ENCODE data around the gene KIAA0232.
"Not testable (repeated sequence)": the region's sequence is repeated elsewhere in the genome, so short reads cannot be mapped to it uniquely, and the experiment has no call there.

Gene KIAA0232

DNA sequence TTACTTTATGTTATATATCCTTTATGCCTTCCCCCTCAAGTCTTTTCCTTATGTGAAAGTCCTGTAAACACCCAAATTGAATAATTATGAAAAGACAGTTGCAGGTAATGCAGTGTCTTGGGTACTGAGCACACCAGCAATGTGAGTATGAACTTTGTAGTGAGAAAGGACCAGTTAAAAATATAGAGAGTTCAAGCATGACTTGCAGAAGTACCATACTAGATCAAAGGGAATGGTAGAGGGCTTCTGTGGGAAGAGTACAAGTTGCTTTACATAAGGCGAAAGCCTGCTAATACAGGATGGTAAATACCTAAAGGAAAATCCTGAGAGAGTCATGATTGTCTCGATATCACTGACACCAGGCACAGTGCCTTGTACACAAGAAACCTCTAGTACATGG, 25.7 kb downstream of the KIAA0232 start:
- DNase-seq = no peak

DNA sequence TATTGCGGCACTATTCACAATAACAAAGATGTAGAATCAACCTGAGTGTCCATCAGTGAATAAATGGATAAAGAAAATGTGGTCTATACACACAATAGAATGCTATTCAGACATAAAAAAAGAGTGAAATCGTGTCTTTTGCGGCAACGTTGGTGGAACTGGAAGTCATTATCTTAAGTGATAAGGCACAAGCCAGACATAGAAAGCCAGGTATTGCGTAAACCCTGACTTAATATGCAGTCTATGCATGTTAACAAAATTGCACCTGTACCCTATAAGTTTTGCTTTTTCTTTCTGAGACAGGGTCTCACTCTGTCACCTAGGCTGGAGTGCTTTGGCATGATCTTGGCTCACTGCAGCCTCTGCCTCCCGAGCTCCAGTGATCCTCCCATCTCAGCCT, 28.6 kb downstream of the KIAA0232 start:
- DNase-seq = no peak

DNA sequence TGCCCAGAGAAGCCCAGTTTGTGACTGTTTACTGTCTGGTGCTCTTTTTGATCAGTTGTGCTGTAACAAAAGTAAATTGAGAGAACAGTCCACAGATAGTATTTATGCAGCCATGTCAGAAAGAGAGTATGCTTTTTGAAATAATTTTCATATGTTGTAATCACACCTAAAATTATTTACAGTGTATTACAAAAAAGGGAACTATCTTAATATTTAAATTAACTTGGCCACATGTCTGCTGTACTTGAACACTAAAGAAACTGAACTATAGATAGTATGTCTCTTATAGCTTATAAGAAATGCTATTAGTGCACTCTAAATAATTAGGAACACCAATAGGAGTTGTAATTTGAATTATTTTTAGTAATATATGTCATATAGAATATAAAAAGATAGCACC, 30.2 kb downstream of the KIAA0232 start:
- DNase-seq = no peak

DNA sequence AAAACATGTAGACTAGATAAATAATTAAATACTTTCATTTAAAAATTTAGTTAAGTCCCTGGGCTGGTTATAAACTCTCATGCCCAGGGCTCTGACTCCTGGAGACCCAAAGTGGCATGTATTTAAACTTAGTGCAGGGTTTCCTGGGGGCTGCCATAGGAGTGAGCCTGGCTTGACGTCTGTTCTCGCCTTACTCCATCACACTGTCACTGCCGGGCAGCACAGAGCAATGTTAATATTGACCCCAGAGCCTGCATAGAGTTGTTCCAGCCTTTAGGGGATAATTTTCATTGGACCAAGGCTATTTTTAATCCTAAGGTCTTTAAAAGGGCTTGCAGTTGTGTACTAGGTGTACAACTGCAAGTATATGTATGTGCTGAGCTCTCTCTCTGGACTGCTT, 31.2 kb downstream of the KIAA0232 start:
- no peak for DNase-seq

DNA sequence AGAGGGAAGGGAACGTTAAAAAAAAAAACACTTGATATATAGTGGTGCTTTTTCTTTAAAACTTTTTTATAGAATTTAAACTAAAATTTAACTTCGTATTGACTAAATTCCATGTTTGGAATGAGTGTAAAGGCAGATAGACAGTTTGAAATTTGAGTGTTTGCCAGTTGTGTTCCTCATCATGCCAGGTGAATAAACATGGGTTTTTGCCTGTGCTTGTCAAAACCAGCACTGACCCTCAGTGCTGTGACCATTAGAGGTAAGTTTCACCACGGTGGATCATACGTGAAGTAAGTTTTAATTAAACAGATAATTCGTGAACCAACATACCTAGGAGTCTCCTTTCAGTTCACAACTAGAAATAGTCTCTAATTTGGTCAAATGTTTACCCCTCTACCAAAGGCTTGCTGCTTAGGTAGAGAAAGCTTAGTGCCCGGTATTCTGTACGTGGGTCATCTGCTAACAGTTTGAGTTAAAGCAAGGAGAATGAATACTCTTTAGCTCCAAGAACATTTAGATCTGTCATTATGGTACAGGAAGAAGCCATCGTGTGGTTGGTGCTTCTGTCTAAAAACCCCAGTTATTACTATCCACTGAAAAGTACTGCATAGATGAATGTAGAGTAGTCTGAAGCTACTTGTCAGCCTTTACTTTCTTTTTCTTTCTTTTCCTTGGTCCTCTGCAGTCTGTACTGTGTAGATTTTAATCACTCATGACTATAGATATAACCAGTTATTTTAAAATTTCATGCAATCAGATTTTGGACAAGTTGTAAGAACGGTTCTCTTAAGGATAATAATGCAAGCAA, 32.7 kb downstream of the KIAA0232 start:
- DNase-seq = no peak

DNA sequence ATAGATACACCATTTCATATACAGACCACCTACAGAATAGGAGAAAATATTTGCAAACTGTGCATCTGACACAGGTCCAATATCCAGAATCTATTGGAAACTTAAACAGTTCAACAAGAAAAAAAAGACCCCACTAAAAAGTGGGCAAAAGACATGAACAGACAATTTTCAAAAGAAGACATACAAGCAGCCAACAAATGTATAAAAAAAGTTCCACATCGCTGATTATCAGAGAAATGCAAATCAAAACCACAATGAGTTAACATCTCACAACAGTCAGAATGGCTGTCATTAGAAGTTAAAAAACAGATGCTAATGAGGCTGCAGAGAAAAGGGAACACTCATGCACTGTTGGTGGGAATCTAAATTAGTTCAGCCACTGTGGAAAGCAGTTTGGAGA, 36.8 kb downstream of the KIAA0232 start:
- no peak for DNase-seq

DNA sequence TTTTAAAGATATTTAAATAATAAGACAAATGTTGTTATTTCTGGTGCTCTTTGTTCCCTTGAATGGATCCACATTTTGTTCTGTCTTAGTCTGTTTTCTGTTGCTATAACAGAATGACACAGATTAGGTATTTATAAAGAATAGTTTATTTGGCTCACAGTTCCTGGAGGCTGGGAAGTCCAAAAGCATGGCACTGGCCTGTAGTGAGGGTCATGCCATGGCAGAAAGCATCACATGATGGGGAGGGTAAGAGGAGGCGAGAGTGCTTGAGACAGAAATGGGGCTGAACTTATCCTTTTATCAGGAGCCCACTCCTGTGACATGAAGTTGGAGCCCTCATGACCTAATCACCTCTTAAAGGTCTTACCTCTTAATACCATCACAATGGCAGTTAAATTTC, 38.2 kb downstream of the KIAA0232 start:
- no peak for DNase-seq

DNA sequence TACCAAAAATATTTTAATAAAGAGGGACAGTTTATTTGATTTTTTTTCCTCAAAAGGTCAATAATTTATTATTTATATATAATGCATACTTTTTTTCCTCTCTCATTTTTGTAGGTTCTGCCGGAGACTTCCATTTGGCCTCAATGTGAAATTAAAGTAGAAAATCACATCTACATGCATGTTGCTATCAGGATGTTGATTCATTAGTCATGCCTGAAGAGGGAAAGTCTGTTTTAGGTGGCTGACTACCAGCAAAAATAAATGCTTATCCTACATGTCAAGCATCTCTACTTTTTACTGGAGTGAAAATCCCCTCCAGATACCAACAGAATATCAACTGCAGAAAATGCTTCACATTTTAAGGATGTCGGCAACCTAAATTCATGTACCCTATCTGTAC, 41.5 kb downstream of the KIAA0232 start:
- no peak for DNase-seq

DNA sequence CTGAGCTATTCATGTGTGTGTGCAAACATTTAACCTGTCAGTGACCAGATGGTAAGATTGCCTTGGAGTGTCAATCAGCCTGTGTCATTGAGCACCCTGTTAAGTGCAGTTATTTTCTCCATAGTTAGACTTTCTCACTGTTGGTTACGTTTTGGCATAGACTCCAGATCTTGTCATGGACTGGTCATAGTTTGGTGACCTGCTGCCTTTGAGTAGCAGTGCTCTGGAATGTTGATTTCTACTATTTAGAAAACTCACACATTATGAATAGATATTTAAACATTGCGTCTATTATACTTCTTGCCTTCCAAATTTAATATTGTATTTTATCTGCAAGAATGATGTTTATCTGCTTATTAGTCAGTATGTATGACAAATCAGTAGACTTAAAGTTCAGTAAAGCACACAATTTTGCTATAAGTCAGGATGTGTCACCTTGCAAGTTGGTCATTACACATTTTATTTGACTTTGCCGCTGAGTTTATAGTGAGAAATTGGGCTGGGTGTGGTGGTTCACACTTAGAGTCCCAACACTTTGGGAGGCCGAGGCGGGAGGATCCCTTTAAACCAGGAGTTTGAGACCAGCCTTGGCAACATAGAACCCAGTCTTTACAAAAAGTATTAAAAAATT, 42.4 kb downstream of the KIAA0232 start:
- DNase-seq = no peak

DNA sequence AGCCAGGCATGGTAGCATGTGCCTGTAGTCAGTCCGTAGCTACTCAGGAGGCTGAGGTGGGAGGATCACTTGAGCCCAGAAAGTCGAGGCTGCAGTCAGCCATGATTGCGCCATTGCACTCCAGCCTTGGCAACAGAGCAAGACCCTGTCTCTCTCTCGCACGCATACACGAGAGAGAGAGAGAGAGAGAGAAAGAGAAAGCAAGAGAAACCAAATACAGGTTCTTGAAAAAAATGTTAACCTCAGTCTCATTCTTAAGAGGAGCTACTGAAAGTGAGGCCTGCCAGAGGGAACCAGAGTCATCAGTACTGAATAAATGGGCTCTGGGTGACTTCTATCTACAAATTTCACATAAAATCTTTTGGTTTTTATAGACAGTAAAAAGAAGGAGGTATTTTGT, 42.9 kb downstream of the KIAA0232 start:
- DNase-seq = peak in 1 of 2 donors; percentile 27

DNA sequence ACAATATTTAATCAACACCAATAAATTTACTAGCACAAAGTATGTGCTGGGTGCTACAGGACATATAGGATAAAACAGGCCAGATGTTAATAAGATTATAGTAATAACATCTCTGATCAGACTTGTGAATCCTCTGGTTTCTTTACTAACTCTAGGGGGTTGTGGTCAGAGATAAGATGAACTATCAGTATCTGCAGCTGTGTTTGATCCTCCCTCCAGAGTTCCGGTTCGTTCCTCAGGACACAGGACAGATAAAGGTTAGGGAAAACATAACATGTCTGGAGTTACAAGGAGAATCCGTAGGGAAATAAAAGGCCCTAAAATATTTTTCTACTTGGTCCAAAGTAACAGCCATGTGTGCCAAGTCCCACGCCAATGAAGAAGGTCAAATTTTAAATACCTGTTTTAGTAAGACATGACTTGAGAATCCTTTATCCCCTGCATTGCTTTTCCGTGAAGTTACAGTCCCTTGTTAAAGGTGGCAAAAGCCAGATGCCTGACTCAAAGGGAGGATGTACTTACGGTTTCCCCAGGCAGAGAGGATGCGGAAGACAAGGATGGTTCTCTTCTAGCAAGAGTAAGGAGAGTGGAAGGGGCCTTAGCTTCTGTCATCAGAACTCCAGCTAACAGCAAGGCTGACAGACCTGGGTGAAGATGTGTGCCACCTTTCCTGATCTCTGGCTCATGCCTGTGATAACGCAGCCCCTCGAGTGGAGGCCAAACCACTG, 44.4 kb downstream of the KIAA0232 start:
- DNase-seq = no peak

DNA sequence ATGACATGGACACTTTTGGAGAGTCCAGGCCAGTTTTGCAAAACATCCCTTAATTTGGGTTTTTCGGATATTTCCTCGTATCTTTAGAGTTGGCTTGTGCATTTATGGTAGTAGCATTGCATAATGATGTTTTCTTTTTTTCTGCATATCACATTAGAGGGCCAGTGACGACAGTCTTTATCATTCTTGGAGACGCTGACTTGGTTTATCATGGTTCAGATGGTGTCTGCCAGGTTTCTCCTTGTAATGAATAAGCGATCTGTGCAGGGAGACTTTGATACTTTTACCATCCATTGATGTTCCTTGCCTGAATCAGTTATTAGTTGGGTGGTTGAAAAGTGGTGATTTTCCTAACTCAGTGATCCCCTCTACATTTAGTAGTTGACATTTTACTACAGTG, 46.6 kb downstream of the KIAA0232 start:
- DNase-seq = no peak

DNA sequence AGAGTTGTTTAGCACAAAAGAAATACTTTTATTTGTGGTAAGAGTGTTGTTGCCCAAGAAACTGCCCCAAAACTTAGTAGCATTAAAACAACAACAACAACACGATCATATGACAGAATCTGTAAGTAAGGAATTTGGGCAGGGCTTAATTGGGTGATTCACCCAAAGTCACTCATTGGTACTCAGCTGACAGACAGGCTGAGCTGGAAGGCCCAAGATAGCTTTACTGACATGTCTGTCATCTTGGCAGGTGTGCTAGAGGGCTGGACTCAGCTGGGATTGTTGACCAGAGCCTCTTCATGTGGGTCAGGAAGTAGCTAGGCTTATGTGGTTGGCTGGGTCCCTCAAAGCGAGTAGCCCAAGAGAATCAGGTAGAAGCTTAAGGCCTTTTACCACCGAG, 52.3 kb downstream of the KIAA0232 start:
- no peak for DNase-seq

DNA sequence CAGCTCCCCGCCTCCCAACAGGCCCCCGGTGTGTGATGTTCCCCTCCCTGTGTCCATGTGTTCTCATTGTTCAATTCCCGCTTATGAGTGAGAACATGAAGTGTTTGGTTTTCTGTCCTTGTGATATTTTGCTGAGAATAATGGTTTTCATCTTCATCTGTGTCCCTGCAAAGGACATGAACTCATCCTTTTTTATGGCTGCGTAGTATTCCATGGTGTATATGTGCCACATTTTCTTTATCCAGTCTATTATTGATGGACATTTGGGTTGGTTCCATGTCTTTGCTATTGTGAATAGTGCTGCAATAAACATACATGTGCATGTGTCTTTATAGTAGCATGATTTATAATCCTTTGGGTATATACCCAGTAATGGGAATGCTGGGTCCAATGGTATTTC, 53.1 kb downstream of the KIAA0232 start:
- not testable (repeated sequence) for DNase-seq

DNA sequence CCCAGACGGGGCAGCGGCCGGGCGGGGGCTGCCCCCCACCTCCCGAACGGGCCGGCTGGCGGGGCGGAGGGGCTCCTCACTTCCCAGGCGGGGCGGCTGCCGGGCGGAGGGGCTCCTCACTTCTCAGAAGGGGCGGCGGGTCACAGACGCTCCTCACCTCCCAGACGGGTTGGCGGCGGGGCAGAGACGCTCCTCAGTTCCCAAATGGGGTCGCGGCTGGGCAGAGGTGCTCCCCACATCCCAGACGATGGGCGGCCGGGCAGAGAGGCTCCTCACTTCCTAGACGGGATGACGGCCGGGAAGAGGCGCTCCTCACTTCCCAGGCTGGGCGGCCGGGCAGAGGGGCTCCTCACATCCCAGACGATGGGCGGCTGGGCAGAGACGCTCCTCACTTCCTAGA, 54.6 kb downstream of the KIAA0232 start:
- DNase-seq = not testable (repeated sequence)

DNA sequence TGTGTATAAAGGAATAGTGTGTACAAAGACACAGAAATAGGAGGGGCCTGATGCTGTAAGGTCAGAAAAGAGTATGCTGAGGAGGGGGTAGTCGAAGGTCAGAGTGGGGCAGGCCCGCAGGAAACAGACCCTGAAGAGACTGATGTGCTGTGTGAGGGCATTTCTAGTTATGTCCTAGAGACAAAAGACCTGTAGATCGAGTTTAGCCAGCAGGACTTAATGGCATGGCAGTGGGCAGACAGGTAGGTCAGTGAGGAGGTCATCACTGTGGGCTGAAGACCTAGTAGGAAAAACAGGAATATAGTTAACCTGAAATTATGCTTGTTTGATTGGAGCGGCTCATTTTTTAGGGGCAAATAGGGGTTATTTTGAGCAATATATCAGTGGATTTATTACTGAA, 57.1 kb downstream of the KIAA0232 start:
- DNase-seq = no peak

DNA sequence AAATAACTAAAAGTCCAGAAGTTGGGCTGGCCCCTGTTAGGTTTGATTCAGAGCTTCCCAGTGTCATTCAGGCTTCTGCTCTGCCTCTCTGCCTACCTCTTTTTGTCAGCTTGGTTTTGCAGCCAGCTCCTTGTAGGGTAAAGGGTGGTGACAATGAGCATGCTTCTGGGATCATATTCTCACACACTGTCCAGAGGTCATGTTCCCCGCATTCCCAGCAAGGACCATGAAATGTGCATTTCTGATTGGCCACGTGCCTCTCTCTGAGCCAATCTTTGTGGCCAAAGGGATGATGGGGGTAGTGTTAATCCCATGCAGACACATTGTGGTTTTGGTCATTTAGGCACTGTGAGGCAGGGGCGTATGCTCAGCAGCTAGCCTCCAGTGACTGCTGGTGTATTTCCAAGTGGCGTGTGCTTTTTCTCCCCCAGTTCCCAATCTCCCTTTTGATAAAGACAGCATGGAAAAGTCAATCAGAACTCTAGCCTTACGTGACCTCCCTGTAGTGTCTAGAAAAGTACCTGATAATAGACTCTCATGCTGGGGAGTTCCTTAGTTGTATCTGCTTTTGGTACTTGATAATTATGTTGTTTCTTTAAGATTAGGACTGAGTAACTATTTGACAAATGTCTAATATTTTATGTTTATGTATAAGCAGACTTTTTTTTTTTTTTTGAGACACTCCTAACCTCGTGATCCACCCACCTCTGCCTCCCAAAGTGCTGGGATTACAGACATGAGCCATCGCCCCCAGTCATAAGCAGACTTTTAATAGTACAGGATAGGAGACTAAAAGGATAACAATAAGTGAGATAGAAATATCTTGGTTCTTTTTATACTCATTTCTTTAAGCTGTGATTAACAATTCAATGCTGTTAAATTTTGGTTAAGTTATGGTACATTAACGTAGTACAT, 57.8 kb downstream of the KIAA0232 start:
- DNase-seq = no peak

DNA sequence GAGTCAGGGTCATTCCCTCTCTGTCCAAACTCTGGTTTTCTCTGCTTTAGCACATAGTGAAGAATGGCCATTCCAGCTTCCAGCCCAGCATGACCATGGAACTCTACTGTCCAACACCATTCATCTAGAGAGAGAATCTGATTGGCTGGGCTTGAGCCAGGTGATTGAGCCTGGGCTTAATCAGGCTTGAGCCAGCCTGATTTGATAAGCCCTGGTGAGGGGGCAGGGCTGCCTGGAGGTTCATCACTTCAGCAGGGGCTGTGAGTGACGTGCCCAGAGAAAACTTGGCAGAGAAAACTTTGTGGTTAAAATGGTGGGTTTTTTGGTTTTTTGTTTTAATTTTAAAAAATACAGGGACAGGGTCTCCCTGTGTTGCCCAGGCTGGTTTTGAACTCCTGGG, 62.5 kb downstream of the KIAA0232 start:
- DNase-seq = no peak

DNA sequence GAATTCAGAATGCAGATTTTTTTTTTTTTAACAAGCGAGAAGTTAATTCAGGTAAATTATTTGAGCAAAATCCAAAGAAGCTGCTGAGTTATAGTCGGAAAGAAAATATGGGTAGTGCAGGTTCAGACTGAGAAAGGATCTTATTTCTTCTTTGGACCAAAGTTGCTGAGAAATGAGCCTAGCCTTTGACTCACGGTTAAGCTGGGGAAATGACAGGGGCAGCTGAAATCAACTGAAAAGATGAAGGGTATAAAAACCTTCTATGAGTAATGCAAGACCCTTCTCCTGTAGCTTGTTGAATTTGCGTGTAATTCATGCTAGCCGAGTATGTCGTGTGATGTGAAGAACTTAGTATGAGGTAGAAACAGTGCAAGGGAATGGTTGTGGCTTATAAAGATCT, 63.0 kb downstream of the KIAA0232 start:
- no peak for DNase-seq

DNA sequence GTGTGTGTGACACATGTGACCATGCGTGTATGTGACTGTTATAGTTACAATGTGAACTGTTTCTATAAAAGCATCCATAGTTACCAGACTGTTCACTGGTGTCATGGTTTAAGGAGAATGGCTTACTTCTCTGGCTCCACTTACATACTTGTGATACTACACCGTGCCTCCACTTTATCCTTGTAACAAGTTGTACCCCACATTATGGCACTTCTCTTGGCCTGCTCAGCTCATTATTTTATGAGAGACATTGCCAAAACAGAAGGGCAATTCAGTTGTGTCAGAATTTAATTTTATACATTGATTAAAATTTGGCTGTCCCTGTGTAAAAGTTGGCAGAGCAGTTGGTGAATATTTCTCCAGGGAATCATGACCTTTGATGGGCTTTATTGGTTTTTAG, 64.7 kb downstream of the KIAA0232 start:
- no peak for DNase-seq

DNA sequence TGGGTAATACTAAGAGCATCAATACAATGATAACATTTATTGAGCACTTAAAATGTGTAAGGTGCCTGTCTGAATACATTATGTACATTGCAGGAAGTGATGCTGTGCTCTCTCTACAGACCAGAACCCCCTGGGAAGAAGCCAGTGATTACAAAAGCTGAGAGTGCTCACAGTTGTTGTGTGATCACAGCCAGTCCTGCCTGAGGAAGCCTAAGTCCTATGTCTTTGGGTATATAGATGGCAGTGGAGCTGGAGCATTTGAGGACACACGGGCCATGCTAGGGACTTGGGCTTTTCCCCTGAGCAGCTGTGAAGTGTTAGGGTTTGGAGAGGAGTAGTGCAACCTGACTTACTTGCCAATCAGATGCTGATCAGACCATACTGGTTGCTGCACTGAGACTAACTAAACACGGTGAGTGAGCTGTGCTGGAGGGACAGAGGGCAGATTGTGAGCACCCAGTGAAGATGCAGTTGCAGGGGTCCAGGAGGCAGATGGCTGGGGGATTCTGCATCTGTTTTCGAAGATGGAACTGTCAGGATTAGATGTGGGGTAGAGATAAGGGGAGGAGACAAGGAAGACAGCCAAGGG, 66.3 kb downstream of the KIAA0232 start:
- DNase-seq = no peak

DNA sequence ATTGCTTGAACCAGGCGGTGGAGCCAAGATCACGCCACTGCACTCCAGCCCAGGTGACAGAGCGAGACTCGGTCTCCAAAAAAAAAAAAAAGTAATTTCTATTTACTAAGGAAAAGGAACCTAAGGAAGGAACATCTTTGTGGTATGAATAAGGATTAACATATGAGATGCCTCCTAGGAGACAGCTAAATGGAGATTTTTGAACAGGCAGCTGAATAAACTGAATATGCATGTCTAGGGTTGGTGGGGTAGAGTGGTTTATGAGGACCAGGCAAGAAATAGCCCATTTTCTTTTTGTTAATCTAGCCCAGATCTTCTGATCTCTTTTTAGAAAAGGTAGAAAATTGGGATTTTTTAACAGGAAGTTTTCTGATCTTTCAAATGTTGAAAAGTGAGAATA, 67.2 kb downstream of the KIAA0232 start:
- no peak for DNase-seq

DNA sequence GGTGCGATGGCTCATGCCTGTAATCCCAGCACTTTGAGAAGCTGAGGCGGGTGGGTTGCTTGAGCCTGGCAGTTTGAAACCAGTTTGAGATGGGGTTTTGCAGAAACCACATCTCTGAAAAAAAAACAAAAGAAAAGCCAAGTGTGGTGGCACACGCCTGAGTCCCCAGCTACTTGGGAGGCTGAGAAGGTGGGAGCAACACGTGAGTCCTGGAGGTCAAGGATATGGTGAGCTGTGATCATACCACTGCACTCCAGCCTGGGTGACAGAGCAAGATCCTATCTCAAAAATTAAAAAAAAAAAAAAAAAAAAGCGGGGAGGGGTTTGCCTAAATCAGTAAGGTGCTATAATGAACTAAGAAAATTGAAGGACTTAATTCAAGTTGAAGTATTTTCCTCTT, 68.9 kb downstream of the KIAA0232 start:
- DNase-seq = no peak
